ENCODE results near the gene IFT27.

IFT27 gene

GRCh38 chr22:36715647-36716046, 60.3 kb downstream of the IFT27 start:
- no peak for DNase-seq

GRCh38 chr22:36714110-36714509, 61.8 kb downstream of the IFT27 start:
- no peak for DNase-seq

DNA sequence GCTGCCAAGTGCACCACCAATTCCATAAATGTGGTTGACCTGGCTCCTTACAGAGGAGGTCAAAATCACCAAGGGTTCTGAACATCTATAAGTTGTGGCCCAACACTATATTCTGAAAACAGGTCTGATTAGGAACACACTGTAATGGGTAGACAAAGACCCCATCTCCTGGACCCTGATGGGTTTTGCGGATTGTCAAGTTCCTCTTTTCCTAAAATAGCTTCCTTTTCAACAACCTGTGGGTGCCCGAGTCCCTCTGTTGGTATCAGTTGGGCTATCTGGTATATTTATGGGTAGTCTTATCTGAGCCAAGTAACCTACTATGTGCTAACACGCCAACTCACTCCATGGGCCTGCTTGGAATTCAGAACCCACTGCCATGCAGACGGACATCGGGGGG, 62.5 kb downstream of the IFT27 start:
- no peak for DNase-seq
